Measurements from ENCODE around the gene TCIRG1. TPM values are rescaled to one million over a fixed set of nuclear protein-coding genes. Genes with fewer than 3 reads are reported as not detected.

TCIRG1 gene
- total RNA-seq, 1 donor from 2014 or later = 121 TPM

DNA sequence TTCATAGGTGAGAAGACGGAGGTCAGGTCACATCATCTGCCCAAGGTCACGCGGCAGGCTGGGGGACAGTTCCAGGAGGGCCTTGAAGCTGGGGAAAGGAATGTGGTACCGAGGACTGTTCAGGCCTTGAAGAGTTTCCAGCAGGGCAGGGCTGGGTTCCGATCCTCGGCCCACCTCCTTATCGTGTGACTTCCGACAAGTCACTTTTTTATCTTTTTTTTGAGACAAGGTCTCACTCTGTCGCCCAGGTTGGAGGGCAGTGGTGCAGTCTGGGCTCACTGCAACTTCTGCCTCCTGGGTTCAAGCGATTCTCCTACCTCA is 7.7 kb upstream of the TCIRG1 start:
- intact Hi-C loops (cut with DNase I) = no loop called here
- Histone ChIP-seq H3K9me3 (no peaks in the 10 kb centered on the region), H3K36me3 (peaks cover 0 to 17% of the 10 kb centered on the region in 2 donors), H3K4me1 (peaks cover 26% of the 10 kb centered on the region), H3K4me3 (peak overlapping the region; percentile 73 to 84), H3K27ac (peak overlapping the region; percentile 85), H3K27me3 (no peaks in the 10 kb centered on the region)
- no peak for DNase-seq (ENCODE audit: extremely low spot score in 2 of 2)
- TF ChIP-seq POLR2A (IDR thresholded peaks at IDR 0.05) = no peak
- TF ChIP-seq, protein P1, sequence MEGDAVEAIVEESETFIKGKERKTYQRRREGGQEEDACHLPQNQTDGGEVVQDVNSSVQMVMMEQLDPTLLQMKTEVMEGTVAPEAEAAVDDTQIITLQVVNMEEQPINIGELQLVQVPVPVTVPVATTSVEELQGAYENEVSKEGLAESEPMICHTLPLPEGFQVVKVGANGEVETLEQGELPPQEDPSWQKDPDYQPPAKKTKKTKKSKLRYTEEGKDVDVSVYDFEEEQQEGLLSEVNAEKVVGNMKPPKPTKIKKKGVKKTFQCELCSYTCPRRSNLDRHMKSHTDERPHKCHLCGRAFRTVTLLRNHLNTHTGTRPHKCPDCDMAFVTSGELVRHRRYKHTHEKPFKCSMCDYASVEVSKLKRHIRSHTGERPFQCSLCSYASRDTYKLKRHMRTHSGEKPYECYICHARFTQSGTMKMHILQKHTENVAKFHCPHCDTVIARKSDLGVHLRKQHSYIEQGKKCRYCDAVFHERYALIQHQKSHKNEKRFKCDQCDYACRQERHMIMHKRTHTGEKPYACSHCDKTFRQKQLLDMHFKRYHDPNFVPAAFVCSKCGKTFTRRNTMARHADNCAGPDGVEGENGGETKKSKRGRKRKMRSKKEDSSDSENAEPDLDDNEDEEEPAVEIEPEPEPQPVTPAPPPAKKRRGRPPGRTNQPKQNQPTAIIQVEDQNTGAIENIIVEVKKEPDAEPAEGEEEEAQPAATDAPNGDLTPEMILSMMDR (IDR thresholded peaks at IDR 0.05) = no peak
- TF ChIP-seq POLR2AphosphoS5 (IDR thresholded peaks at IDR 0.05; ENCODE audit: insufficient read depth in 1 of 2, low read depth in 1 of 2) = no peak

DNA sequence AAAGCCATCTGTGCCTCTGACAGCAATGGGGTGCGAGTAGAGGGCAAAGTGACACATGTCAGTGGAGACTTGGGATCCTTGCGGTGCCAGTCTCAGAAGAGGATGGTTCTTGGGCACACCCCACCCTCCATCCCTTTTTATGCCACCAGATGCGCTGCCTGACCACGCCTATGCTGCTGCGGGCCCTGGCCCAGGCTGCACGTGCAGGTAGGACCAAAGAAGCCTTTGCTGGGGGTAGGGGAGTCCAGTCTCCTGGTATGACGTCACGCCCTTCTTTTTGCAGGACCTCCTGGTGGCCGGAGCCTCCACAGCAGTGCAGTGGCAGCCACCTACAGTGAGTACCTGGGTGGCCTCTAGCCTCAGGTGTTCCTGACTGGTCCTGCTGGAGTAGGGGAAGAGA is 6.8 kb upstream of the TCIRG1 start:
- no peak for DNase-seq (ENCODE audit: extremely low spot score in 2 of 2)
- H3K27ac ChIP-seq = no peak overlapping the region
- no peak overlapping the region for H3K4me3 ChIP-seq
- peaks cover 0 to 17% of the 10 kb centered on the region in 2 donors for H3K36me3 ChIP-seq
- TF ChIP-seq POLR2A (IDR thresholded peaks at IDR 0.05) (no peak), POLR2AphosphoS5 (IDR thresholded peaks at IDR 0.05; ENCODE audit: insufficient read depth in 1 of 2, low read depth in 1 of 2) (no peak)
- TF ChIP-seq, protein P1 (IDR thresholded peaks at IDR 0.05) = no peak
- H3K27me3 ChIP-seq = no peaks in the 10 kb centered on the region
- H3K9me3 ChIP-seq = no peaks in the 10 kb centered on the region
- H3K4me1 ChIP-seq = peaks cover 33% of the 10 kb centered on the region
- intact Hi-C loops (cut with DNase I) = no loop called here

DNA sequence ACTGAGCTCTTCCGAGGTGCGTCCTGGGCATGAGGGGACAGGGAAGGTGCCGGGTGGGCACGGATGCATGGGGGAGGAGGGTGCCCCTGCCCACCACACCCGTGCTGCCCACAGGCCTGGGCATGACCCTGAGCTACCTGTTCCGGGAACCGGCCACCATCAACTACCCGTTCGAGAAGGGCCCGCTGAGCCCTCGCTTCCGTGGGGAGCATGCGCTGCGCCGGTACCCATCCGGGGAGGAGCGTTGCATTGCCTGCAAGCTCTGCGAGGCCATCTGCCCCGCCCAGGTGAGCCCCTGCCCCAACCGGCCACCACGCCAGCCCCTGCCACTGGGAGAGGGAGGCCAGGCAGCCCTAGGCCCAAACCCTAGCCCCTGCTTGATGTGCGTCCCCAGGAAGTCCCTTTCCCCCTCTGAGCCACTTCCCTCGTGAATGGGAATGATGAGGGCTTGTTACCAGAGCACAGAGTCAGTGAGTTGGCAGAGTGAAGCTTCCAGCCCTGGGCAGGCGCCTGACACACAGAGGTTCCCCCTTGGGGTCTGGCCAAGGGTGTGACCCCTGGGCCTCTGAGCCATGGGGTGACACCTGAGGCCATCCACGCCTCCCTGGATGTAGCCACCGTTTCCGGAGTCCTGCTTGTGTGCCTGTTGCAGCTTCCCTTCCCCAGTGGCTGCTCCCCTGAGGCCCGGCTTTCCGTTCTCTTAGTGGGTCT is 5.7 kb upstream of the TCIRG1 start:
- H3K4me3 ChIP-seq = no peak overlapping the region
- no peak for DNase-seq (ENCODE audit: extremely low spot score in 2 of 2)
- no peaks in the 10 kb centered on the region for H3K9me3 ChIP-seq
- peaks cover 0 to 17% of the 10 kb centered on the region in 2 donors for H3K36me3 ChIP-seq
- no peaks in the 10 kb centered on the region for H3K27me3 ChIP-seq
- intact Hi-C loops (cut with DNase I) = no loop called here
- peaks cover 44% of the 10 kb centered on the region for H3K4me1 ChIP-seq
- no peak for TF ChIP-seq POLR2A (IDR thresholded peaks at IDR 0.05)
- no peak for TF ChIP-seq POLR2AphosphoS5 (IDR thresholded peaks at IDR 0.05; ENCODE audit: insufficient read depth in 1 of 2, low read depth in 1 of 2)
- TF ChIP-seq, protein P1 (IDR thresholded peaks at IDR 0.05) = no peak
- H3K27ac ChIP-seq = no peak overlapping the region

DNA sequence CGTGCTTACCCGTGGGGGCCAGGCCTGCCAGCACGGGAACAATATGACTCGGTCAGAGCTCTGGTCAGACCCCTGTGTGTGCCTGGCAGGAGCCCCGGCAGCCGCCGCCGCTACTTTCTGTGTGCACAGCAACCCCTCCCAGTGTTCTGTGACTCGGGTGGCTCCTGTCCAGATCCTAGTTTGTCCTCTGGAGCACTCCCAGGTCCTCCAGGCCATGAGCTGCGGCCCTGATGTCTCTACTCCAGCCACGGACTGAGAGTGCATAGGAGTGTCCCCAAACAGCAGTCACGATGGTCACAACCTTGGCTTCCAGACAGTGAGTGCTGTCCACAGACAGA is 5.1 kb upstream of the TCIRG1 start:
- H3K4me1 ChIP-seq = peaks cover 49% of the 10 kb centered on the region
- no peaks in the 10 kb centered on the region for H3K9me3 ChIP-seq
- H3K4me3 ChIP-seq = no peak overlapping the region
- TF ChIP-seq, protein P1 (IDR thresholded peaks at IDR 0.05) = no peak
- TF ChIP-seq POLR2A (IDR thresholded peaks at IDR 0.05) (no peak), POLR2AphosphoS5 (IDR thresholded peaks at IDR 0.05; ENCODE audit: insufficient read depth in 1 of 2, low read depth in 1 of 2) (no peak)
- no peak for DNase-seq (ENCODE audit: extremely low spot score in 2 of 2)
- H3K36me3 ChIP-seq = peaks cover 0 to 17% of the 10 kb centered on the region in 2 donors
- H3K27me3 ChIP-seq = no peaks in the 10 kb centered on the region
- H3K27ac ChIP-seq = no peak overlapping the region
- intact Hi-C loops (cut with DNase I) = no loop called here

DNA sequence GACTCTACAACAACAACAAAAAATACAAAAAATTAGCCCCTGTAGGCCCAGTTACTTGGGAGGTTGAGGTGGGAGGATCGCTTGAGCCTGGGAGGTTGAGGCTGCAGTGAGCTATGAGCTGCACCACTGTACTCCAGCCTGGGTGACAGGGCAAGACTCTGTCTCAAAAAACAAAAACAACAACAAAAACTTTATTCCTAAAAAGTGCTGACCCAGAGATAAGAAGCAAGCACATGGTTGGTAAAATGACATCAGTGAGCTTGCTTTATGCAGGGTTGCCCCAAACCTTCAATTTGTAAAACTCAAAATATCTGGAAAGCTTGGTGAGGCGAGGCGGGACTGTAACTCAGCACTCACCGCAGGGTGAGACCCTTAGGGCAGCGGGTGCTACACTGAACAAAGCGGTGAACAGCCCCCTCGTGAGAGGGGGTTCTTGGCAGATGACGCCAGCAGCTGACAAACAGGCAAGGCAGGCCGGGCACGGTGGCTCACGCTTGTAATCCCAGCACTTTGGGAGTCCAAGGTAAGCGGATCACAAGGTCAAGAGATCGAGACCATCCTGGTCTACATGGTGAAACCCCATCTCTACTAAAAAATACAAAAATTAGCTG is 3.5 kb upstream of the TCIRG1 start:
- peaks cover 52% of the 10 kb centered on the region for H3K4me1 ChIP-seq
- TF ChIP-seq POLR2AphosphoS5 (IDR thresholded peaks at IDR 0.05; ENCODE audit: insufficient read depth in 1 of 2, low read depth in 1 of 2) = no peak
- TF ChIP-seq, protein P1 (IDR thresholded peaks at IDR 0.05) = no peak
- no peak for TF ChIP-seq POLR2A (IDR thresholded peaks at IDR 0.05)
- intact Hi-C loops (cut with DNase I) = no loop called here

More for the DNA sequence above, 3.5 kb upstream of the TCIRG1 start:
- no peaks in the 10 kb centered on the region for H3K9me3 ChIP-seq
- no peak overlapping the region for H3K4me3 ChIP-seq
- peaks cover 0 to 17% of the 10 kb centered on the region in 2 donors for H3K36me3 ChIP-seq
- H3K27me3 ChIP-seq = no peaks in the 10 kb centered on the region
- DNase-seq (ENCODE audit: extremely low spot score in 2 of 2) = no peak
- no peak overlapping the region for H3K27ac ChIP-seq
